ENCODE results near the gene SDHAF2. TPM values are rescaled to one million over a fixed set of nuclear protein-coding genes. Genes with fewer than 3 reads are reported as not detected.
"Not testable (repeated sequence)": the region's sequence is repeated elsewhere in the genome, so short reads cannot be mapped to it uniquely, and the experiment has no call there.

SDHAF2 gene
- total RNA-seq, result 10 to 100 TPM; 10.1 to 15.3 (median 13.9) TPM
- 10 to 100 TPM; 24.2 to 38.9 TPM for polyA plus RNA-seq

- Histone ChIP-seq H3K36me3 (peaks cover 0 to 36% (median 6%) of the 10 kb centered on the region in 3 donors), H3K4me1 (peaks cover 4 to 23% (median 18%) of the 10 kb centered on the region in 3 donors), H3K9me3 (no peaks in the 10 kb centered on the region), H3K27me3 (no peaks in the 10 kb centered on the region), H3K4me3 (peak within 1 kb of the TSS; percentile 60 to 92 (median 88)), H3K27ac (peak within 1 kb of the TSS; percentile 86 to 92 (median 88))
- FAIRE-seq, result no peak
- ATAC-seq, result peak; percentile 98 to 99 (median 99)
- intact Hi-C loops (cut with DNase I), result no loop called here
- WGBS, 2 donors, result 0 to 1% methylated on average over 70 to 82 of the region's 82 CpGs
- DNase-seq, result peak; percentile 96 to 98 (median 96)
- TF ChIP-seq CTCF (IDR thresholded peaks at IDR 0.05), result no peak
Measured at GRCh38 chr11:61429691-61430582, at the start of gene SDHAF2, which contains the start of gene CPSF7. Gene SDHAF2 (plus strand): TSS chr11:61430124. CDS start chr11:61430147, 23 bp downstream. Gene CPSF7 (minus strand): TSS chr11:61429975. CDS start chr11:61429235, 740 bp downstream.

- no peak overlapping the region for H3K4me3 ChIP-seq
- TF ChIP-seq CTCF (IDR thresholded peaks at IDR 0.05), result no peak
- H3K9me3 ChIP-seq, result no peaks in the 10 kb centered on the region
- no peaks in the 10 kb centered on the region for H3K27me3 ChIP-seq
- intact Hi-C loops (cut with DNase I), result loop anchor here in 2 of 3 donors (5.0 to 10.0 kb wide), 2 partner anchors 44 to 126 kb away; no protein-coding TSS in a partner anchor
- FAIRE-seq (no peak), DNase-seq (no peak), ATAC-seq (no peak)
- H3K36me3 ChIP-seq, result no peaks in the 10 kb centered on the region
- no peaks in the 10 kb centered on the region for H3K4me1 ChIP-seq
- no peak overlapping the region for H3K27ac ChIP-seq
- 88 to 93% methylated on average over 9 of the region's 9 CpGs for WGBS, 2 donors
Measured at GRCh38 chr11:61380884-61381283, 49.0 kb upstream of the SDHAF2 start.

DNA sequence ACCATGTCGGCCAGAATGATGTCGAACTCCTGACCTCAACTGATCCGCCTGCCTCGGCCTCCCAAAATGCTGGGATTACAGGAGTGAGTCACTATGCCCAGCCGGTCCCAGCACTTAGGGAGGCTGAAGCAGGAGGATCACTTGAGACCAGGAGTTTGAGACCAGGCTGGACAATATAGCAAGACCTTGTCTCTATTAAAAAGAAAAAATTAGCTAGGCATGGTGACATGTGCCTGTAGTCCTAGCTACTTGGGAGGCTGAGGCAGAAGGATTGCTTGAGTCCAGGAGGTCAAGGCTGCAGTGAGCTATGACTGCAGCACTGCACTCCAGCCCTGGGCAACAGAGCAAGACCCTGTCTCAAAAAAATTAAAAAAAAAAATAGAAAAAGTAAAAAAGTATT lies 46.1 kb upstream of the SDHAF2 start:
- not testable (repeated sequence) for H3K4me3 ChIP-seq, H3K27me3 ChIP-seq, FAIRE-seq, H3K9me3 ChIP-seq, H3K4me1 ChIP-seq, DNase-seq, ATAC-seq, H3K36me3 ChIP-seq, H3K27ac ChIP-seq
- intact Hi-C loops (cut with DNase I), result loop anchor here in 2 of 3 donors (5.0 to 10.0 kb wide), 2 partner anchors 47 to 129 kb away; no protein-coding TSS in a partner anchor
- 91 to 95% methylated on average over 5 of the region's 5 CpGs for WGBS, 2 donors

- intact Hi-C loops (cut with DNase I), result loop anchor here in 2 of 3 donors (5.0 to 10.0 kb wide), 2 partner anchors 47 to 130 kb away; no protein-coding TSS in a partner anchor
- FAIRE-seq (no peak), DNase-seq (no peak)
Measured at GRCh38 chr11:61384271-61385242, 45.4 kb upstream of the SDHAF2 start.

More at GRCh38 chr11:61384271-61385242, 45.4 kb upstream of the SDHAF2 start:
- Histone ChIP-seq H3K36me3 (no peaks in the 10 kb centered on the region), H3K9me3 (no peaks in the 10 kb centered on the region), H3K27me3 (no peaks in the 10 kb centered on the region), H3K27ac (no peak overlapping the region), H3K4me3 (no peak overlapping the region), H3K4me1 (no peaks in the 10 kb centered on the region)
- WGBS, 2 donors, result 66 to 72% methylated on average over 15 of the region's 15 CpGs
- TF ChIP-seq CTCF (IDR thresholded peaks at IDR 0.05), result no peak
- peak; percentile 16 to 49 (median 20) for ATAC-seq

All from pancreas (tissue), 10 donors.